Measurements from ENCODE around the gene SYCP3. TPM values are rescaled to one million over a fixed set of nuclear protein-coding genes. Genes with fewer than 3 reads are reported as not detected.

SYCP3 gene
- polyA plus RNA-seq, 1 donor (not counting 4 experiments of a cell fraction or from before 2014, with no cell fraction given) = 0.16 TPM

- H3K4me1 ChIP-seq (ENCODE audit: control insufficient read depth, extremely low read depth, insufficient read depth, low read length) = no peaks in the 10 kb centered on the region
- no peak overlapping the region for H3K9ac ChIP-seq (ENCODE audit: control insufficient read depth, extremely low read depth, insufficient read depth, low read length)
- TF ChIP-seq EZH2 (IDR thresholded peaks at IDR 0.05; ENCODE audit: low read length) (no peak), CTCF (optimal IDR thresholded peaks at IDR 0.05 in 1 of 3, IDR thresholded peaks at IDR 0.05 in 1 of 3, conservative IDR thresholded peaks at IDR 0.05 in 1 of 3; ENCODE audit: extremely low read depth in 1 of 3, insufficient read depth in 2 of 3, low read length in 3 of 3) (no peak)
- no peaks in the 10 kb centered on the region for H3K9me1 ChIP-seq (ENCODE audit: control insufficient read depth, extremely low read depth, insufficient read depth, low read length)
- H3K27me3 ChIP-seq (ENCODE audit: control insufficient read depth, extremely low read depth, insufficient read depth, low read length) = no peaks in the 10 kb centered on the region
- no peak overlapping the region for H3K4me3 ChIP-seq (ENCODE audit: control insufficient read depth in 2 of 3, extremely low read depth in 1 of 3, insufficient read depth in 2 of 3, low read depth in 1 of 3, low read length in 3 of 3)
- no peaks in the 10 kb centered on the region for H3K9me3 ChIP-seq (ENCODE audit: control insufficient read depth, low read depth, low read length)
- dilution Hi-C loops (cut with MboI; ENCODE audit: extremely low pct_ligation_motif_present, low sequenced_read_pairs) = no loop called here
- H3K27ac ChIP-seq (ENCODE audit: control insufficient read depth, insufficient read depth, low read length) = no peak overlapping the region
- H4K20me1 ChIP-seq (ENCODE audit: control insufficient read depth, extremely low read depth, insufficient read depth, low read length) = no peaks in the 10 kb centered on the region
- no peak overlapping the region for H3K4me2 ChIP-seq (ENCODE audit: control insufficient read depth, extremely low read depth, insufficient read depth, low read depth, low read length)
- no peak overlapping the region for H2AFZ ChIP-seq (ENCODE audit: control insufficient read depth, low read length)
- peaks cover 7 to 12% of the 10 kb centered on the region in 2 experiments for H3K36me3 ChIP-seq (ENCODE audit: control insufficient read depth in 2 of 2, extremely low read depth in 1 of 2, insufficient read depth in 2 of 2, low read length in 2 of 2)
- DNase-seq (ENCODE audit: low read depth, low spot score) = no peak
- no peaks in the 10 kb centered on the region for H3K79me2 ChIP-seq (ENCODE audit: control insufficient read depth, insufficient read depth, low read length)
- FAIRE-seq = no peak
These were observed 10.4 kb upstream of the SYCP3 start for GRCh38 chr12:101749657-101750056.

- no peaks in the 10 kb centered on the region for H3K4me1 ChIP-seq (ENCODE audit: control insufficient read depth, extremely low read depth, insufficient read depth, low read length)
- no peak overlapping the region for H3K9ac ChIP-seq (ENCODE audit: control insufficient read depth, extremely low read depth, insufficient read depth, low read length)
- no peak overlapping the region for H3K27ac ChIP-seq (ENCODE audit: control insufficient read depth, insufficient read depth, low read length)
- H3K9me3 ChIP-seq (ENCODE audit: control insufficient read depth, low read depth, low read length) = no peaks in the 10 kb centered on the region
- dilution Hi-C loops (cut with MboI; ENCODE audit: extremely low pct_ligation_motif_present, low sequenced_read_pairs) = no loop called here
- DNase-seq (ENCODE audit: low read depth, low spot score) = no peak
- no peaks in the 10 kb centered on the region for H3K9me1 ChIP-seq (ENCODE audit: control insufficient read depth, extremely low read depth, insufficient read depth, low read length)
- no peak overlapping the region for H3K4me3 ChIP-seq (ENCODE audit: control insufficient read depth in 2 of 3, extremely low read depth in 1 of 3, insufficient read depth in 2 of 3, low read depth in 1 of 3, low read length in 3 of 3)
- FAIRE-seq = no peak
- H3K4me2 ChIP-seq (ENCODE audit: control insufficient read depth, extremely low read depth, insufficient read depth, low read depth, low read length) = no peak overlapping the region
- H2AFZ ChIP-seq (ENCODE audit: control insufficient read depth, low read length) = no peak overlapping the region
- no peaks in the 10 kb centered on the region for H4K20me1 ChIP-seq (ENCODE audit: control insufficient read depth, extremely low read depth, insufficient read depth, low read length)
- H3K79me2 ChIP-seq (ENCODE audit: control insufficient read depth, insufficient read depth, low read length) = no peaks in the 10 kb centered on the region
- H3K36me3 ChIP-seq (ENCODE audit: control insufficient read depth in 2 of 2, extremely low read depth in 1 of 2, insufficient read depth in 2 of 2, low read length in 2 of 2) = peaks cover 7 to 13% of the 10 kb centered on the region in 2 experiments
- H3K27me3 ChIP-seq (ENCODE audit: control insufficient read depth, extremely low read depth, insufficient read depth, low read length) = no peaks in the 10 kb centered on the region
- TF ChIP-seq CTCF (optimal IDR thresholded peaks at IDR 0.05 in 1 of 3, IDR thresholded peaks at IDR 0.05 in 1 of 3, conservative IDR thresholded peaks at IDR 0.05 in 1 of 3; ENCODE audit: extremely low read depth in 1 of 3, insufficient read depth in 2 of 3, low read length in 3 of 3) = no peak
These were observed 9.6 kb upstream of the SYCP3 start for GRCh38 chr12:101748907-101749306.

Measured in keratinocyte (primary cell).